Activated CD4-positive, CD25-positive, alpha-beta regulatory T cell treated with anti-CD3 and anti-CD28 coated beads, Interleukin-2, amount 50 U/mL, for 24 hours (primary cell): ENCODE results near the gene SLC6A5.

ENCODE experiments used
- ATAC-seq, 2 donors: fragments of 150-1000 bp; cut with Tn5 transposase; one replicate each; pipeline ENCODE4 v1.10.0; 2021; ENCODE audit warnings: mild to moderate bottlenecking in 1 of 2, moderate library complexity in 1 of 2

The SLC6A5 gene

GRCh38 chr11:20597154-20597679 lies 2.2 kb upstream of the SLC6A5 start:
- no peak for ATAC-seq

DNA sequence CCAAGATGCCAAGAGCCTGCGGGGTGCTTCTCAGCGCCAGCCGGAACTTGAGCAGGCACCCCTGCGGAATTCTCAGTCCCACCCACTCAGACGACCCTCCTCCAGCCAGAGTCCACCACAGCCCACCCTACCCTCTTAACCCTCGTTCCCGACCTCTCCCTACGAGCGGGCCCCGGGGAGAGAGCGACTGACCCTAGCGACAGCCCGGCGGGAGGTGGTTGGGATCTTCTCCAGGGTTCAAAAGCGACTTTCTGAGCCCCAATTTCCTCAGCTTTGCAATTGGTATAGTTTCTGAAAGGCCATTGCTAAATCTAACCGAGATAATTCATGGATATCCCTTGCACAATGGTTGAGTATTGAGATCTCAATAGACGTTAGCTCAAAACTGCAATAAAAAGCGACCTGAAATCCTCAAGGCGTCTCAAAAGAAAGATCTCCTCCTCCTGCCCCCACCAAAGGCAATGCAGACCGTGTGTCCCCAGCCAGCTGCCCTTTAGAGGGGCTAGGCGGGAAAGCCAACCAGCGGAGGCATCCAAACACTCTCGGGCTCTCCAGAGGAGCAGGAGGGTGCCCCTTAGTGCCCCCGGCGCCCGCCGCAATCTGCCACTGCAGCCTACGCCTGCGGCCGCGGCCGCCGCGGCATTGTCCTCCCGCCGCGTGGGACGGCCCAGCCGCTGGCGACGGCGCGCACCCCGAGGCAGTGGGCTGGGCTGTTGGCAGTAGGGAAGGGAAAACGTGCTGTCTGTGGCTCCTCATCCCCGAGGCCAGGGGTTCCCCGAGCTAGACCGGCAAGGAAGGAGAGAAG lies 1.5 kb upstream of the SLC6A5 start:
- ATAC-seq = no peak

DNA sequence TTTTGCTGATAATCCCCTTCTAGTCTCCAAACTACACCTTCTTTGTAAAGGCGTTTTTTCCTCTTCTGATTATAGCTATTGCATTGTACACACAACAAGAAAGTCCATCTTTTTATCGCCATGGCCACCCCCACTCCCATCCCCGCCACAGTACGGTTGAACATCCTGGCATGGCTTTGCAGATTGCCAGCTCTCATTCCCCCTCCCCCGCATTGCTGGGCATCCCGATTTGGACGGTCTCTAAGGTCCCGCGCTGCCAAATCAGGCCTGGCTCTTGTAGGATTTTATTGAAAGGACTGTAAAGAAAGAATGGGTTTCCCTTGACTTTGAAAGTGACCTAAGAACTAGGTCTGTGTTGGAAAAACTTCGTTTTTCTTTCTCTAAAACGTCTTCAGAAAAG lies 916 bp upstream of the SLC6A5 start:
- no peak for ATAC-seq

DNA sequence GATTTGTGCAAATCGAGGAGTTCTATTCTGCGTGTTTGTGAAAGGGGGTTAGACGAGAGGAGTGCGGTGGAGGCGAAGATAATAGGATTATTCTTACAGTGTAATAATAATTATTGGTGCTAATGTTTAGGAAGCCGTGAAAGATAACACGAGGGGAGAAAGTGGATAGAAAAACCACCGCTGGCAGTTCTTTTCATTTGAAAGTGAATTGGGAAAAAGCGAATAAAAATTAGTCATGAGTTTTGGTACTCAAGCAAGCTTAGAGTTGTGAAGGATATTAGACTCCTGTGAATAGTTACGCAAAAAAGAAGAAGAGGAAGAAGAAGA lies 575 bp downstream of the SLC6A5 start:
- ATAC-seq = no peak

DNA sequence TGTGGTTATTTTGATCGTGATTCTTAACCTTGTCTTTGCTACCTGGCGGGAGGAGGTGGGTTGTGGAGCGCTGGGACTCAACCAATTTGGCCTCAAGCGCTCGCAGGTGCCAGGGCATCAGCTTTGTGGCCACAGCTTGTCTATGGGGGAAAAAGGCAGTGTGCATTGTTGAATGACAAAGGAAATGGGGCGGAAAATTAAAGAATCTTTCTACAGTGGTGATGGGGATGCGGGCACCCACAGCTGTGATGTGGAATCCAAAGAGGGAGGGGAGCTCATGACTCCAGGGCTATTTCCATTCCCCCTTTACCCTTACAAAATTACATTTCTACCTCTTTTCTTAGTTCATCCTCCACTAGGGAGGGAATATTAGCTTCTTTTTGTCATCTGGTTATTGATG lies 1.1 kb downstream of the SLC6A5 start:
- no peak for ATAC-seq

GRCh38 chr11:20601221-20601914 lies 2.0 kb downstream of the SLC6A5 start:
- no peak for ATAC-seq

- ATAC-seq = no peak
Measured at GRCh38 chr11:20604295-20604803, 4.9 kb downstream of the SLC6A5 start.

DNA sequence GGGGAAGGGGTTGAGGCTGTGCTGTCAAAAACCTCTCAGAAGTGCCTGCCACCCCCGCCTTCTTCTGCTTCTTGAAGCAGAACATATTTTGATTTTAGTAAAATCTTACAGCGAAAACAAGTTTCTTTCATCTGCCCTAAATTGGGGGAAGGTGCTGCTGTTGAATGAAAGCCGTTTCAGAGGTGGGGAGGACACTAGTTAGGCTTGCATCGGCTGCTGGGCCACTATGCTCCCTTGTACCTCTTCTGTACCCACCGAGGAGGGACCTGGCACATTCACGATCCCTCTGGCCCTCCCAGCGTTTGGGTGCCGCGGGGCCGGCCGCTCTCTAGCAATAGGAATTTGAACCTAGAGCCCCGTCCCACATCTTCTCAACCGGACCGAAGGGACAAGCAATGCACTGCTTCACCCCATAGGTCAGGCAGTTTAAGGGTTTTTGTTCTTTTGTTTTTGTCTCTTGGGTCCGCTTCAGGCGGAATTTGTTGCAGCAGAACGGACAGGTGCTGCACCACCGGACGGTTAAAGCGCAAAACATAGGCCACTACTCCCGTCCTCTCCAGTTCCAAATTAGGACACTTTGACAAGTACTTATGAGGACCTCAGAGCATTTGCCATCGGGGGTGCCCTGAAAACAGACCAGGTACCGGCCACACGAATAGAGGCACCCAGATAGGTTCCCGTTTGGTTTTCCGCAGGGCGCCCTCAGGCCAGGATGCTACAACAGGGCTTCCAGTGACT lies 5.6 kb downstream of the SLC6A5 start:
- no peak for ATAC-seq

DNA sequence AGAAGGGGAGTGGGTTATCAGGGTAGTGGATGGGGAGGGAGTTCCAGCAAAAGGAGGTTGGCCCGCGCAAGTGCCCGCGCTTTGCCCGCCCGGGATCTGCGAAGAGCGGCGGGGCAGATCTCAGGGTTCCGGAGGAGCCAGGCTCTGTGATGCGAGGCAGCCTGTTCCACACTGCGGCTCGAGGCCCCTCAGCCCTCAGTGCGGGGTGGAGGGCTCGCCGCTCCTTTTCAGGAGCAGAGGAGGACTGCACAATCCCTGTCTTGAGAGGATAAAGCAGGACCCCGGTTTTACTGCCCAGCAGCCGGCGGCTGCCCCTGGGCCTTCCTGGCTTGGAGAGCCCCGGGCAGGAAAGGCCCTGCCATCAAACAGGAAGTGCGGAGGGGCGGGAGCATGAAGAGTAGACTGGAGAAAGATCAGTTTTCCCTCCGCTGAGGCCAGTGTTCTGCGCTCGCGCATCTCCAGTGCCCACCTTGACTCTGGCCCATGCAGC lies 6.2 kb downstream of the SLC6A5 start:
- ATAC-seq = peak in 1 of 2 donors; percentile 26

- no peak for ATAC-seq
Measured at GRCh38 chr11:20608934-20609333, 9.5 kb downstream of the SLC6A5 start.

DNA sequence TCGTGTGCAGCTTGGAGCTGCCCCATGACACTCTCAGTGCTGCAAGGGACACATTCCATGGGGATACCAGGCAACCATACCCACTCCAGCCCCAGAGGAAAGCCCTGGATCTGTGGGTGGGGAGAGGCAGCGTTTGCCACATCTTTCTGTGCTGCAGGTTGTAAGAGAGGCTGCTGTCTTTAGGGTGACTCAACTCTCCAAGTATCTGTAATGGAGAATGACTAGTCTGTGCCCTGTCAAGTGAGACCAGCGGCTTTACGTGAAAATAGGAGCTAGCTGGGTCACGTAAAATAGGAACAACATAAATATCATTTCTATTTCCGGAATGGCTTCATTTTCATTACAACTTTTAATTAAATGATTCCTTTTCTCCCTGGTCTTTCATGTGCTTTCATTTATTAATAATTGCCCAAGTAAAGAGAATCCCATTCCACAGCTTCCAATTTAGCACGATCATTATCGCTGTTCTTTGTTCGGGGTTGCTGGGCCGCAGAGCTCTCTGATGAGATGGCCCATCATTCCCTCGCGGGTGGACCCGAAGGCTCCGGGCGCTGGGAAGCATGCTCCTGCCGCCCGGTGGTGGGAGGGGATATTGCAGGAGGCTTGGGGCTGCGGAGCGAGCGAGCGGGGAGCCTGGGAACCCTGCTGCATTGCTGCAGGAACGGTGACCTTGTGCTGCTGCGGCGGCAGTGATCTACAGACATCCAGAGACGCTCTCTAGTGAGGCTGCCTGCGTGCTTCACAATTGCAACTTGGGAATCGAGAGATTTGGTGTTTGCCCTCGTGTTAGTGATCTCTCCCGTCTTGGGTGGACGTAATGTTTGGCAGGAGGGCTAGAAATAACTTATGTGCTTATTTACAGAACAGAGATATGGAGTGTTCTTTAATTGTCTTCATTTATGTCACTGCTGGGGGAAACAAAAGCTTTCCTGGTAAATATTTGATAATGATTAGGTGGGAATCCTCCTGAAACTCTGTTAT lies 10.6 kb downstream of the SLC6A5 start:
- peak; percentile 45 to 46 for ATAC-seq

GRCh38 chr11:20610825-20611224 lies 11.4 kb downstream of the SLC6A5 start:
- no peak for ATAC-seq

- ATAC-seq = no peak
Measured at GRCh38 chr11:20611445-20611844, 12.0 kb downstream of the SLC6A5 start.

DNA sequence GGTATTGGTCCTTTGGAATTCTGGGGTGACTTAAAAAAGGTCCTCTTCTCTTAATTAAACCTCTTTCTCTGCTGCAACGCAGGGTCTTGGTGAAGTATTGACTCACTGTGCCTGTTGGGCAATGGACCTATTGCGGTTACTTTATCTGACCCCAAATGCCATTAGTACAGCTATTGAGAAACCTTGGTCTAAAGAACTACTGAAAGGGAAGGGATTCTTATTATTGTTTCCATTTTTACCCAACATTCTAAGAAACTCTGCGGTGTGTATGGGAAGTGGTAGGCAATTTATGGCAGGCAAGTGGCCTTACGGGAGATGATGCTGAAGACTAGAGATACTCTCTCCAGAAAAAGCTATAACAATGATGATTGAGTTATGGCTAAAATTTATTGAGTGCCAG lies 12.5 kb downstream of the SLC6A5 start:
- ATAC-seq = no peak

- no peak for ATAC-seq
Measured at GRCh38 chr11:20612416-20612815, 13.0 kb downstream of the SLC6A5 start.

DNA sequence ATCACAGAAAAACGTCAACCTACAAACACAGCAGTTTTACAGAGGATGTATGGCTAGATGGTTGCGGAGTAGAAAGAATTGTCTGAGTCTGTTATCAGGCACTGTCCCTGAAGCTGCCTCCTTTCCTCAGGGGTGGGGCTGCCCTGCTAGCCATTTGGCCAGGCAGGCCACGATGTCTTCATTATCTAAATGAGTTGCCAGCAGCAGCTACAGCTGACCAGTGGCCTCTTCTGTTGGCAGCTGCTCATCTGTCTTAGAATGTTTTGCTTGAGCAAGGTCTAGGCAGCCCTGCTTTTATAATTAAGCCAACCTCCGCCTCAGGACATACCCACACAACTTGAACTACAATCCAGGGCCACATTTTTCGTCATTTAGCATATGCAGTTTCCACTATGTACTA lies 17.5 kb downstream of the SLC6A5 start:
- ATAC-seq = no peak

DNA sequence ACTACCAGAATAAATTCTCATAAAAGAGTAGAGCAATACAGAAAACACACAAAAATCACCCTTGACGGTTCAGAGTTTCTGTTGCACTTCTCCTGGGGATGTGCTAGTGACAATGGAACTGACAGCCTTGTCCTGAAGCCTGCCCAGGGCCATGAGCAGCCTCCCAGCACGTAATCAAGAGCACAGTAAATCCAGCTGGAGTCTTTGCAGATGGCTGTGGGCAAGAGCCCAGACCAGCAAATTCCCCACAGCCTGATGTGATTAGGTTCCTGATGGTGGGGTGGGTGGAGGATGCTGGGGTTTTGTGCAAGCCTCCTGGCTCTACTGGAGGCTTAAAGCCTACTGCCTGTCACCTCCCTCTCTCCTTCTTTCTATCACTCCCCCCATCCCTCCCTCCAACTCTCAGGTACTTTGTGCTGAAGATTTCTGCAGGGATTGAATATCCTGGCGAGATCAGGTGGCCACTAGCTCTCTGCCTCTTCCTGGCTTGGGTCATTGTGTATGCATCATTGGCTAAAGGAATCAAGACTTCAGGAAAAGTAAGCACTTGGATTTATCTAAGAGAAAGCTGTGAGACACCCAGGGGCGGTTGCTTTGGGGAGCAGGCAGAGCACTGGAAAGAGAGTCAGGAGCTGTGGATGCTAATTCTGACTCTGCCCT lies 18.1 kb downstream of the SLC6A5 start:
- no peak for ATAC-seq

GRCh38 chr11:20618083-20618482 lies 18.7 kb downstream of the SLC6A5 start:
- ATAC-seq = no peak

- ATAC-seq = no peak
Measured at GRCh38 chr11:20620988-20621387, 21.6 kb downstream of the SLC6A5 start.

DNA sequence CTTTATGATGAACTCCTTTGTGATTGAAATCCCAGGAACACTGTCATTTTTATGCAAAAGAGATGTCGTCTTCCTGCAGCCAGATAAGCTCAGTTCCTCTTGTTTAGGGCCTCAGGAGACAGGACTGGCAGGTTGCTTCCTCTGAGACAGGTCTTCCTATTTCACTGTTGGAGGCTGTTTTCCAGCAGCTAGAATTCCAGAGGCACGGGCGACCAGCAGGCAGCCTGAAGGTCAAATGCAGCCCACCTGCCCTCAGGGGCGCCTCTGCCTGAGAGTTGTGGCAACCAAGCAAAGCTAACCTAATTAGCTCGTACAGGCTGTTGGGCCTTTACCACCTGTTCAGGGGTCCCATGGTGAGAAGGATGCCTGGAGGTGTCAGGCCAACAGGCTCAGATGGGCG lies 22.3 kb downstream of the SLC6A5 start:
- no peak for ATAC-seq

- ATAC-seq = no peak
Measured at GRCh38 chr11:20623252-20623651, 23.8 kb downstream of the SLC6A5 start.
